Caco-2 (cell line): Measurements from ENCODE around the gene RASSF8. TPM values are rescaled to one million over a fixed set of nuclear protein-coding genes. Genes with fewer than 3 reads are reported as not detected.

Source experiments
- BruUV-seq: library from RNA; stranded (reverse); fragments of 400-500 nt; replicated peaks from 2 replicates; lab custom pipeline; 2021; lab: Mats Ljungman, UMichigan
- CTCF ChIA-PET: fragments of 300-600 bp; sonication (Branson Sonifier 250); formaldehyde crosslinking; loops from one replicate; lab custom pipeline; 2022; ENCODE audit warnings: antibody characterized with exemption; lab: Charles Lee
- POLR2A ChIA-PET: fragments of 300-600 bp; sonication (Branson Sonifier 250); formaldehyde crosslinking; loops from one replicate; lab custom pipeline; 2022; ENCODE audit warnings: antibody characterized with exemption; lab: Charles Lee
- DNase-seq, 2 experiments: peaks; one replicate each; pipeline versions ENCODE4 v3.0.0 to v3.0.0-alpha.2; 2020 to 2022
- H3K27me3 ChIP-seq: replicated peaks from 2 replicates; pipeline ENCODE4 v1.6.0; 2011; ENCODE audit warnings: low read length; ENCODE audit not compliant: control insufficient read depth, insufficient read depth
- H3K36me3 ChIP-seq: 2 replicates; pipeline ENCODE4 v1.5.1; 2011; ENCODE audit warnings: low read length; ENCODE audit not compliant: control insufficient read depth, insufficient read depth
- H3K4me1 ChIP-seq: fragments of 250-450 bp; sonication (Bioruptor Pico); 2 replicates; pipeline ENCODE4 v1.5.1; 2020; ENCODE audit warnings: mild to moderate bottlenecking
- H3K4me3 ChIP-seq: 2 replicates; pipeline ENCODE4 v1.5.1; 2011; ENCODE audit warnings: low read depth, mild to moderate bottlenecking, control low read depth, low read length
- H3K9me3 ChIP-seq: fragments of 250-450 bp; sonication (Bioruptor Pico); 2 replicates; pipeline ENCODE4 v1.5.1; 2020; ENCODE audit warnings: mild to moderate bottlenecking, moderate library complexity
- H3K27ac Mint-ChIP-seq: one replicate; pipeline ENCODE4 v1.8.0; 2022; ENCODE audit warnings: mixed read lengths; ENCODE audit not compliant: unreplicated experiment
- H3K27me3 Mint-ChIP-seq: one replicate; pipeline ENCODE4 v1.8.0; 2022; ENCODE audit warnings: mixed read lengths; ENCODE audit not compliant: insufficient read depth, unreplicated experiment
- H3K36me3 Mint-ChIP-seq: one replicate; pipeline ENCODE4 v1.8.0; 2022; ENCODE audit warnings: mild to moderate bottlenecking, mixed read lengths; ENCODE audit not compliant: insufficient read depth, unreplicated experiment
- H3K4me1 Mint-ChIP-seq: one replicate; pipeline ENCODE4 v1.8.0; 2022; ENCODE audit warnings: low read depth, mixed read lengths; ENCODE audit not compliant: unreplicated experiment
- H3K4me3 Mint-ChIP-seq: one replicate; pipeline ENCODE4 v1.8.0; 2022; ENCODE audit warnings: mild to moderate bottlenecking, moderate library complexity, mixed read lengths; ENCODE audit not compliant: unreplicated experiment
- H3K9me3 Mint-ChIP-seq: one replicate; pipeline ENCODE4 v1.8.0; 2022; ENCODE audit warnings: mixed read lengths; ENCODE audit not compliant: unreplicated experiment
- CTCF ChIP-seq, 2 experiments: fragments of 200-600 bp in 1 of 2; IDR thresholded peaks; 1 replicate in 1 of 2; 2 replicates in 1 of 2; pipeline versions ENCODE4 v1.5.1 to v1.8.0; 2011 to 2022; ENCODE audit warnings: antibody characterized with exemption in 1 of 2, control low read depth in 1 of 2, inconsistent platforms in 1 of 2, low read depth in 1 of 2, low read length in 1 of 2, mild to moderate bottlenecking in 1 of 2, moderate library complexity in 1 of 2; ENCODE audit not compliant: insufficient read depth in 1 of 2, severe bottlenecking in 1 of 2, unreplicated experiment in 1 of 2
- intact Hi-C: fragments of 100-400 bp; cut with micrococcal nuclease; formaldehyde crosslinking; loops from one replicate; pipeline ENCODE4 v1.10.0; 2022; ENCODE audit not compliant: unreplicated experiment
- total RNA-seq: library from RNA; stranded (reverse); gene quantifications from 2 replicates; pipeline ENCODE4 v1.2.3, GENCODE V29; 2022

The RASSF8 gene
- total RNA-seq, 1 experiment from 2014 or later = 143 TPM

DNA sequence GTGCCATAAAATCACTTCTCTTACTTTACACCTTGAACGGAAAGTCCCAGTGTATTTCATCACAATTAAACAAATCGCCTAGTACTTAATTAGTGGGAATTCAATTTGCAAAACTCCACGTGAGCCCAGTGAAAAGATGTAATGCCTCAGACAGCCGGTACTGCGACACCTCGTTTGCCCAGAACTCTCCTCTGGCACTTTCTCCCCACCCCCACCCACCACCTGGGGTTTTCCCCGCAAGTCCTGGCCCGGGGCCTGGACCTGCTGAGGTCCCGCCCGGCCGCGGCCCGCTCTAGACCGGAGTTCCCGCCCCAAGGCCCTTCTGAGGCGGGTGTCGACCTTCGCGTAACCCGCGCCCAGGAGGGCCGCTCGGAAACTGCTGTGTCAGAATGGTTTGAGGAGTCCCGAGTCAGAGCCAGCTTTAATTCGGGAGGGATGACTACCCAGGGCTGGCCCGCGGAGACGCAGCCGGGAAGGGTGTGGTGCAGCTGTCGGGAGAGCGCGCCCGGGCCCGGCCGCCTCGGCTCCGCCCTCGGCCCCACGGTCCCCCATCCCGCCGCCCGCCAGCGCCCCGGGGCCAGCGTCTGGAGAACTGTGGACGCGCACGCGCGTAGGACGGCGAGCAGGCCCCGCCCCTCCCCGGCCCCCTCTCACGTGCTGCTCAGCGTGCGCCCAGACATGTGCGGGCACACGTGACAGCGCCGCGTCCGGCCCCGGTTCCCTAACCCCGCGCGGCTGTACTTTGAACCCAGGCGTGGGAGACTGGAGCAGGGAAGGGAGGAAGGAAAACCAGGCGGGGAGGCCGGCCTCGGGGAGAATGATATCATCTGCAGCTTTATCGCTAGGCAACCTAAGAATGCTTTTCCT, 155.6 kb downstream of the RASSF8 start:
- Histone ChIP-seq H3K36me3 (no peaks in the 10 kb centered on the region), H3K4me3 (peak overlapping the region; percentile 77), H3K9me3 (no peaks in the 10 kb centered on the region), H3K4me1 (peaks cover 23% of the 10 kb centered on the region), H3K27me3 (no peaks in the 10 kb centered on the region)
- no TSS peak for BruUV-seq
- POLR2A ChIA-PET = interaction anchor here (0.5 to 2.1 kb wide), 4 partner anchors 11 to 33 kb away, joined by 3 to 8 read pairs (median 4); partner anchors contain the start of gene BHLHE41
- intact Hi-C loops = loop anchor here (1.0 to 10.0 kb wide), 8 partner anchors 12 to 721 kb away; partner anchors contain the start of gene ITPR2
- peaks cover 18% of the 10 kb centered on the region for H3K4me1 Mint-ChIP-seq
- CTCF ChIA-PET = interaction anchor here (0.5 to 1.3 kb wide), 6 partner anchors 9 to 1981 kb away, joined by 3 to 12 read pairs (median 4); partner anchors contain the start of gene BHLHE41
- peak overlapping the region; percentile 90 for H3K27ac Mint-ChIP-seq
- H3K9me3 Mint-ChIP-seq = no peaks in the 10 kb centered on the region
- H3K36me3 Mint-ChIP-seq = peaks cover 13% of the 10 kb centered on the region
- TF ChIP-seq CTCF (IDR thresholded peaks at IDR 0.05; ENCODE audit: insufficient read depth in 1 of 2, low read depth in 1 of 2, low read length in 1 of 2, severe bottlenecking in 1 of 2, unreplicated experiment in 1 of 2) = peak; percentile 12 to 48
- peaks cover 2% of the 10 kb centered on the region for H3K27me3 Mint-ChIP-seq
- peak; percentile 98 for DNase-seq
- H3K4me3 Mint-ChIP-seq = peak overlapping the region; percentile 78

DNA sequence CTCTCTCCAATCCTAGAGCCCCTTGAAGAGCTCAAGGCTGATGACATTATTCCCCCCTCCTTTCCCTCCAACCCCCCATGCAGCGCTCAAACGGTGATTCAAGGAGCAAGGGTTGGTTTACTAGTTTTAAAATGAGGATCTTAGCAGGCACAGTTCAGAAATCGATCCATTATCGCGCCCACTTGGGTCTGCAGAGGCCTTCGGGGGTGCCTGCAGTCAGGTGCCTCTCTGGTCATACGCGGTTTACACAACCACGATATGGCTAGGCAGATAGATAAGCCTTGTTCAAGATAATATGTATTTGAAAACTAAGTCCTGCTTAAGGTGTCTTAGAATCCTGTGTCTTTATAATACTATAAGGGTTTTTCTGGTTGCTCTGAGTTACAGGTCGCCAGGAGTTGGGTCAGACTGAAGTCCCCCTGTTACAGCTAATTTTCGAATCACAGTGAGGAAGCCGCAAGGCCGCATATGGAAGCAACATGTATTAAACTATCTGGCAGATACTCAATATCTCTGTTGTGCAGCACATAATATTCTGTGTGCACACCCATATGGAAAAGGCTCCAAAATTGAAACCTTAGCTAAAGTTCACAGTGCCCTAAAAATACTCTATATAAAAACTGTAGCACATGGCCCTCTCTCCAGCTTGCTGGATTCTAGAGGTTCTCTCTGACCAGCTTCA, 156.4 kb downstream of the RASSF8 start:
- H3K36me3 ChIP-seq = no peaks in the 10 kb centered on the region
- peaks cover 23% of the 10 kb centered on the region for H3K4me1 ChIP-seq
- BruUV-seq = TSS peak; percentile 92
- Mint-ChIP-seq H3K4me3 (peak overlapping the region; percentile 78), H3K4me1 (peaks cover 24% of the 10 kb centered on the region), H3K27ac (peak overlapping the region; percentile 90), H3K9me3 (no peaks in the 10 kb centered on the region), H3K27me3 (peaks cover 2% of the 10 kb centered on the region), H3K36me3 (peaks cover 13% of the 10 kb centered on the region)
- no peak for DNase-seq
- H3K4me3 ChIP-seq = peak overlapping the region; percentile 77
- intact Hi-C loops = loop anchor here (1.0 to 10.0 kb wide), 8 partner anchors 11 to 720 kb away; partner anchors contain the start of gene ITPR2
- CTCF ChIA-PET = interaction anchor here (0.5 to 1.3 kb wide), 7 partner anchors 9 to 1980 kb away, joined by 3 to 12 read pairs (median 3); partner anchors contain the start of gene BHLHE41
- no peaks in the 10 kb centered on the region for H3K9me3 ChIP-seq
- no peak for TF ChIP-seq CTCF (IDR thresholded peaks at IDR 0.05; ENCODE audit: insufficient read depth in 1 of 2, low read depth in 1 of 2, low read length in 1 of 2, severe bottlenecking in 1 of 2, unreplicated experiment in 1 of 2)
- POLR2A ChIA-PET = interaction anchor here (0.5 to 2.1 kb wide), 4 partner anchors 10 to 32 kb away, joined by 3 to 8 read pairs (median 4); partner anchors contain the start of gene BHLHE41
- no peaks in the 10 kb centered on the region for H3K27me3 ChIP-seq
